Measurements from ENCODE around the gene RNF151.

- TF ChIP-seq CTCF (IDR thresholded peaks at IDR 0.05) (no peak), POLR2A (IDR thresholded peaks at IDR 0.05) (no peak)
Observed at GRCh38 chr16:1982013-1982433, 15.4 kb downstream of the RNF151 start.
